Adipocyte (in vitro differentiated cells): ENCODE results near the gene PDAP1.
"Not testable (repeated sequence)": the region's sequence is repeated elsewhere in the genome, so short reads cannot be mapped to it uniquely, and the experiment has no call there.

Experiments
- DNase-seq: peaks from one replicate; pipeline ENCODE4 v3.0.0-alpha.2; 2015; ENCODE audit warnings: low read depth
- H3K27me3 ChIP-seq: replicated peaks from 2 replicates; pipeline ENCODE4 v1.7.0; 2013; ENCODE audit warnings: mild to moderate bottlenecking, low read length, moderate library complexity; ENCODE audit not compliant: control insufficient read depth, insufficient read depth
- H3K36me3 ChIP-seq: 2 replicates; pipeline ENCODE4 v1.7.0; 2013; ENCODE audit warnings: low read length, mild to moderate bottlenecking, moderate library complexity; ENCODE audit not compliant: control insufficient read depth, insufficient read depth, severe bottlenecking
- H3K4me1 ChIP-seq: 2 replicates; pipeline ENCODE4 v1.7.0; 2013; ENCODE audit warnings: mild to moderate bottlenecking, low read length, moderate library complexity; ENCODE audit not compliant: control insufficient read depth, insufficient read depth
- H3K4me3 ChIP-seq: 2 replicates; pipeline ENCODE4 v1.7.0; 2013; ENCODE audit warnings: mild to moderate bottlenecking, low read length, moderate library complexity
- H3K9ac ChIP-seq: 2 replicates; pipeline ENCODE4 v1.7.0; 2013; ENCODE audit warnings: mild to moderate bottlenecking, low read length, moderate library complexity
- H3K9me3 ChIP-seq: 2 replicates; pipeline ENCODE4 v1.7.0; 2013; ENCODE audit warnings: mild to moderate bottlenecking, low read length, moderate library complexity; ENCODE audit not compliant: control insufficient read depth

Gene PDAP1

GRCh38 chr7:99393355-99394187, 14.8 kb downstream of the PDAP1 start:
- Histone ChIP-seq H3K36me3 (peaks cover 83% of the 10 kb centered on the region), H3K9me3 (no peaks in the 10 kb centered on the region), H3K9ac (peak overlapping the region; percentile 5), H3K4me1 (no peaks in the 10 kb centered on the region), H3K4me3 (peak overlapping the region; percentile 14), H3K27me3 (no peaks in the 10 kb centered on the region)
- no peak for DNase-seq

DNA sequence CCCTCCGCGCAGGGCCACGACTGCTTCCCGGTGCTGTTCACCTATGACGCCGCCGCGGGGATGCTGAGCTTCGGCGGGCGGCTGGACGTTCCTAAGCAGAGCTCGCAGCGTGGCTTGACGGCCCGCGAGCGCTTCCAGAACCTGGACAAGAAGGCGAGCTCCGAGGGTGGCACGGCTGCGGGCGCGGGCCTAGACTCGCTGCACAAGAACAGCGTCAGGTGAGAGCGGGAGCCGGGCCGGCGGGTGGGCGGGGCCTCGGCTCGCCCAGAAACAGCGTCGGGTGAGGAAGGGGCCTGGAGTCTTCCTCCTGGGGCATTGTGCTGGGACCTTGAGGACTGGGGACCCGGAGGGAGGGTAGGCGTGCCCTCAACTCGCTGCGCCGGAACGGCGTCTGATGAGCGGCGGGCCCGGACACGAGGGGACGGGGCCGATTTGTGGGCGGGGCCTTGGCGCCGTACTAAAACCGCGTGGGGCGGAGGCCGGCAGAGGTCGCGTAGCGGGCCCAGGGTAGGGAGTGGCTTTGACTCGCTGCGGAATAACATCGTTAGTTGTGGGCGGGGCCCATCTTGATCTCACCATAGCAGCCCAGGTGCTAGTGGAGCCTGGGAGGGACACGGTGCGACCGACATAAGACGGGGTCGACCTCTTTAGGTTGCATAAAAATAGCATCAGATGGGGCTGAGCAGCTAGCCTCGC, 15.6 kb downstream of the PDAP1 start:
- peak overlapping the region; percentile 14 for H3K4me3 ChIP-seq
- DNase-seq: peak; percentile 45
- peak overlapping the region; percentile 5 for H3K9ac ChIP-seq
- H3K9me3 ChIP-seq: no peaks in the 10 kb centered on the region
- H3K4me1 ChIP-seq: no peaks in the 10 kb centered on the region
- no peaks in the 10 kb centered on the region for H3K27me3 ChIP-seq
- peaks cover 83% of the 10 kb centered on the region for H3K36me3 ChIP-seq

DNA sequence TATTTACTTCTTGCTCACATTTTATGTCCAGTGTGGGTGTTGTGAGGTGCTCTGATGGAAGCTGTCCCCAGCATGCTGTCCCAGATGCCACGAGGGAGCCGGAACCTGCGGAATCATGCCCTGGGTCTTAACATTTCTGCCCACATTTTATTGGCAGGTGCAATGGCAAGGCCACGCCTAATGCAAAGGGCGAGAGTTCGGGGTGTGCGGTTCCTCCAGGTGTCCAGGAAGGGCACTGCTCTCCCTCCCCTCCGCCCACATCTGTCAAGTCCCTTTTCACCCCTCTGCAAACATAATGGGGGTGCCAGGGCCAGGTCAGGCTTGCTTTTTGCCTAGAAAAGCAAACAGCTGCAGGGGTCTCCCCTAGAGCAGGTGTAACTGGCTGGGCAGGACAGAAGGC, 16.4 kb downstream of the PDAP1 start:
- Histone ChIP-seq H3K9me3 (no peaks in the 10 kb centered on the region), H3K4me1 (no peaks in the 10 kb centered on the region), H3K9ac (no peak overlapping the region), H3K36me3 (peaks cover 77% of the 10 kb centered on the region), H3K4me3 (no peak overlapping the region), H3K27me3 (no peaks in the 10 kb centered on the region)
- DNase-seq: no peak

- H3K4me3 ChIP-seq: no peak overlapping the region
- no peaks in the 10 kb centered on the region for H3K4me1 ChIP-seq
- no peaks in the 10 kb centered on the region for H3K27me3 ChIP-seq
- H3K36me3 ChIP-seq: peaks cover 75% of the 10 kb centered on the region
- no peak overlapping the region for H3K9ac ChIP-seq
- H3K9me3 ChIP-seq: no peaks in the 10 kb centered on the region
- no peak for DNase-seq
These were observed 17.3 kb downstream of the PDAP1 start for GRCh38 chr7:99390941-99391602.

GRCh38 chr7:99389772-99390171, 18.6 kb downstream of the PDAP1 start:
- no peaks in the 10 kb centered on the region for H3K27me3 ChIP-seq
- H3K4me3 ChIP-seq: no peak overlapping the region
- DNase-seq: no peak
- peaks cover 67% of the 10 kb centered on the region for H3K36me3 ChIP-seq
- no peaks in the 10 kb centered on the region for H3K9me3 ChIP-seq
- no peaks in the 10 kb centered on the region for H3K4me1 ChIP-seq
- no peak overlapping the region for H3K9ac ChIP-seq

DNA sequence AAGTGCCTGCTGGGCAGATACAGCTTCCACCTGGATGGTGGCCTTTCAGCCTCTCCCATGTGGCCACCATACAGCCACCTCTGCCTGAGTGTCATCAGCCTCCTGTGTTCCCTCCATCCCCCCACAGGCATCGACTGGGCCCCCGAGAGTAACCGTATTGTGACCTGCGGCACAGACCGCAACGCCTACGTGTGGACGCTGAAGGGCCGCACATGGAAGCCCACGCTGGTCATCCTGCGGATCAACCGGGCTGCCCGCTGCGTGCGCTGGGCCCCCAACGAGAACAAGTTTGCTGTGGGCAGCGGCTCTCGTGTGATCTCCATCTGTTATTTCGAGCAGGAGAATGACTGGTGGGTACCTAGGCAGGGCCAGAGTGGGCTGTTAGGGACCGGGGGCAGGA, 20.5 kb downstream of the PDAP1 start:
- Histone ChIP-seq H3K4me3 (no peak overlapping the region), H3K9ac (no peak overlapping the region), H3K4me1 (no peaks in the 10 kb centered on the region), H3K9me3 (no peaks in the 10 kb centered on the region), H3K27me3 (no peaks in the 10 kb centered on the region), H3K36me3 (peaks cover 53% of the 10 kb centered on the region)
- no peak for DNase-seq

GRCh38 chr7:99387239-99387635, 21.2 kb downstream of the PDAP1 start:
- not testable (repeated sequence) for H3K9ac ChIP-seq, H3K9me3 ChIP-seq, H3K27me3 ChIP-seq, H3K4me3 ChIP-seq, H3K4me1 ChIP-seq, DNase-seq
- peaks cover 52% of the 10 kb centered on the region for H3K36me3 ChIP-seq

GRCh38 chr7:99386584-99387238, 21.7 kb downstream of the PDAP1 start:
- Histone ChIP-seq H3K36me3 (peaks cover 46% of the 10 kb centered on the region), H3K4me3 (no peak overlapping the region), H3K9me3 (no peaks in the 10 kb centered on the region), H3K4me1 (peaks cover 2% of the 10 kb centered on the region), H3K9ac (no peak overlapping the region), H3K27me3 (no peaks in the 10 kb centered on the region)
- peak; percentile 22 for DNase-seq

GRCh38 chr7:99385564-99385963, 22.8 kb downstream of the PDAP1 start:
- Histone ChIP-seq H3K9me3 (no peaks in the 10 kb centered on the region), H3K36me3 (peaks cover 37% of the 10 kb centered on the region), H3K4me1 (peaks cover 14% of the 10 kb centered on the region), H3K4me3 (no peak overlapping the region), H3K27me3 (no peaks in the 10 kb centered on the region), H3K9ac (no peak overlapping the region)
- no peak for DNase-seq

GRCh38 chr7:99384523-99384922, 23.9 kb downstream of the PDAP1 start:
- H3K4me3 ChIP-seq: no peak overlapping the region
- no peaks in the 10 kb centered on the region for H3K9me3 ChIP-seq
- no peak overlapping the region for H3K9ac ChIP-seq
- H3K27me3 ChIP-seq: no peaks in the 10 kb centered on the region
- H3K4me1 ChIP-seq: peaks cover 24% of the 10 kb centered on the region
- DNase-seq: no peak
- peaks cover 26% of the 10 kb centered on the region for H3K36me3 ChIP-seq
